ENCODE results near the gene SPATA20.

- no peak for TF ChIP-seq CTCF (conservative IDR thresholded peaks at IDR 0.05; ENCODE audit: low read length)
- TF ChIP-seq EZH2phosphoT487 (IDR thresholded peaks at IDR 0.05; ENCODE audit: borderline replicate concordance, low read depth, low read length): no peak
Measured at GRCh38 chr17:50558091-50558490, 11.1 kb downstream of the SPATA20 start.

Measured in OCI-LY7 (cell line).